Measurements from ENCODE around the gene MLIP. TPM values are rescaled to one million over a fixed set of nuclear protein-coding genes. Genes with fewer than 3 reads are reported as not detected.

The MLIP gene
- total and polyA plus RNA-seq, 2 of the 8 experiments (the other 6 are each of a cell fraction or from before 2014, with no cell fraction given) = not detected

GRCh38 chr6:54284161-54284860 lies 173.1 kb downstream of the MLIP start:
- H3K79me2 ChIP-seq (ENCODE audit: control insufficient read depth in 1 of 2, insufficient read depth in 2 of 2, low read length in 2 of 2) = no peaks in the 10 kb centered on the region
- no peak overlapping the region for H3K18ac ChIP-seq (ENCODE audit: extremely low read depth, low read length)
- no peak overlapping the region for H3K4me2 ChIP-seq (ENCODE audit: insufficient read depth in 1 of 2, low read depth in 2 of 2, low read length in 2 of 2)
- no peaks in the 10 kb centered on the region for H3K79me1 ChIP-seq (ENCODE audit: low read depth, low read length)
- CTCF ChIA-PET (ENCODE audit: partially characterized antibody) = interaction anchor here (3.0 kb wide), 1 partner anchor 18 kb away, joined by 9 read pairs; no protein-coding TSS in a partner anchor
- no peak overlapping the region for H3K4me3 ChIP-seq (ENCODE audit: extremely low read depth in 1 of 4, insufficient read depth in 2 of 4, low read depth in 3 of 4, low read length in 4 of 4)
- H3K4ac ChIP-seq (replicated peaks; ENCODE audit: insufficient read length, low read depth, low read length) = no peak overlapping the region
- H2BK120ac ChIP-seq (replicated peaks; ENCODE audit: low read depth, low read length) = no peak overlapping the region
- POLR2A ChIA-PET (ENCODE audit: partially characterized antibody) = no interaction called here
- no peaks in the 10 kb centered on the region for H3K9me3 ChIP-seq (ENCODE audit: insufficient read depth in 2 of 2, low read depth in 1 of 2, low read length in 1 of 2)
- FAIRE-seq = no peak
- no peaks in the 10 kb centered on the region for H4K20me1 ChIP-seq (replicated peaks in 1 of 2; ENCODE audit: control insufficient read depth in 1 of 2, insufficient read depth in 2 of 2, low read length in 2 of 2)
- H3K27me3 ChIP-seq (replicated peaks in 1 of 4; ENCODE audit: control insufficient read depth in 3 of 4, extremely low read depth in 1 of 4, insufficient read depth in 3 of 4, low read length in 3 of 4) = no peaks in the 10 kb centered on the region
- no peaks in the 10 kb centered on the region for H3K36me3 ChIP-seq (ENCODE audit: control insufficient read depth in 2 of 4, insufficient read depth in 4 of 4, low read length in 3 of 4)
- no peak overlapping the region for H2BK15ac ChIP-seq (ENCODE audit: low read length)
- DNase-seq (ENCODE audit: low read depth in 1 of 2, low spot score in 2 of 2) = no peak
- H4K91ac ChIP-seq (replicated peaks; ENCODE audit: insufficient read length, low read length) = no peak overlapping the region
- H3K14ac ChIP-seq (ENCODE audit: insufficient read length) = no peak overlapping the region
- no peak overlapping the region for H3K23ac ChIP-seq (ENCODE audit: insufficient read length)
- H2BK5ac ChIP-seq (ENCODE audit: low read depth, low read length) = no peak overlapping the region
- H3K56ac ChIP-seq (replicated peaks; ENCODE audit: insufficient read length, low read depth, low read length) = no peak overlapping the region
- H3K4me1 ChIP-seq (replicated peaks in 1 of 4; ENCODE audit: control insufficient read depth in 3 of 4, insufficient read depth in 4 of 4, low read length in 3 of 4) = no peaks in the 10 kb centered on the region
- H3K27ac ChIP-seq (ENCODE audit: low read depth, low read length) = no peak overlapping the region
- H2AFZ ChIP-seq (ENCODE audit: low read length) = no peak overlapping the region
- no peak overlapping the region for H3K9ac ChIP-seq (replicated peaks in 1 of 4; ENCODE audit: extremely low read depth in 1 of 4, low read depth in 3 of 4, low read length in 3 of 4)
- no peak overlapping the region for H4K5ac ChIP-seq (ENCODE audit: insufficient read length, low read depth, low read length)
- H3K23me2 ChIP-seq (ENCODE audit: low read depth, low read length) = no peaks in the 10 kb centered on the region
- no peak overlapping the region for H2BK20ac ChIP-seq (ENCODE audit: low read length)
- H4K8ac ChIP-seq (ENCODE audit: extremely low read depth, insufficient read depth, low read length) = no peak overlapping the region
- H2AK5ac ChIP-seq (ENCODE audit: low read depth, low read length) = no peak overlapping the region
- WGBS, 2 experiments (ENCODE audit: extremely low coverage in 1 of 2, insufficient coverage in 1 of 2, insufficient read length in 1 of 2, insufficient replicate concordance in 2 of 2, low coverage in 1 of 2, low lambda C conversion rate in 2 of 2, missing lambda C conversion rate in 1 of 2) = 92% methylated on average over 3 of the region's 3 CpGs; no CpG with 5 or more reads in 1 of the 2 experiments
- no peak overlapping the region for H2BK12ac ChIP-seq (ENCODE audit: low read depth, low read length)
- TF ChIP-seq SRF (IDR thresholded peaks at IDR 0.05; ENCODE audit: low read depth, low read length) = no peak
- TF ChIP-seq TBP (IDR thresholded peaks at IDR 0.05; ENCODE audit: low read depth, low read length) = no peak
- TF ChIP-seq BRCA1 (IDR thresholded peaks at IDR 0.05; ENCODE audit: low read depth, low read length) = no peak
- TF ChIP-seq RAD21 (IDR thresholded peaks at IDR 0.05 in 1 of 2, conservative IDR thresholded peaks at IDR 0.05 in 1 of 2; ENCODE audit: low read depth in 2 of 2, low read length in 2 of 2) = no peak
- no peak for TF ChIP-seq SP1 (IDR thresholded peaks at IDR 0.05; ENCODE audit: low read depth, low read length)
- no peak for TF ChIP-seq MAFK (IDR thresholded peaks at IDR 0.05; ENCODE audit: low read depth, low read length)
- TF ChIP-seq GABPA (IDR thresholded peaks at IDR 0.05; ENCODE audit: borderline replicate concordance, insufficient read depth, low read length) = no peak
- no peak for TF ChIP-seq RNF2 (IDR thresholded peaks at IDR 0.05; ENCODE audit: borderline replicate concordance, low read depth, low read length, missing control alignments, poor library complexity, severe bottlenecking)
- TF ChIP-seq TAF7 (optimal IDR thresholded peaks at IDR 0.05; ENCODE audit: borderline replicate concordance, low read depth, low read length) = no peak
- TF ChIP-seq SAP30 (IDR thresholded peaks at IDR 0.05; ENCODE audit: insufficient read depth, insufficient replicate concordance, low read length) = no peak
- TF ChIP-seq SP2 (IDR thresholded peaks at IDR 0.05; ENCODE audit: low read length) = no peak
- no peak for TF ChIP-seq CTBP2 (IDR thresholded peaks at IDR 0.05; ENCODE audit: borderline replicate concordance, insufficient read depth, insufficient read length, low read length)
- TF ChIP-seq JUND (IDR thresholded peaks at IDR 0.05; ENCODE audit: low read length) = no peak
